Cardiac muscle cell (in vitro differentiated cells and primary cell): ENCODE results near the gene PSD. TPM values are rescaled to one million over a fixed set of nuclear protein-coding genes. Genes with fewer than 3 reads are reported as not detected.
A peak's percentile ranks its signal among the peaks of the same experiment; 100 is the strongest.

Experiments
- DNase-seq, 2 donors: peaks; one replicate each; pipeline versions ENCODE4 v3.0.0 to v3.0.0-alpha.2; 2010 to 2017; ENCODE audit warnings: low read depth in 1 of 2, low spot score in 1 of 2
- H3K27ac ChIP-seq: fragments of 200-600 bp; sonication (generic); 2 replicates; pipeline ENCODE4 v1.5.1; 2016
- H3K27me3 ChIP-seq: fragments of 200-600 bp; sonication (generic); 2 replicates; pipeline ENCODE4 v1.6.0; 2016; ENCODE audit warnings: control low read depth
- H3K36me3 ChIP-seq: fragments of 200-600 bp; sonication (generic); 2 replicates; pipeline ENCODE4 v1.5.1; 2016; ENCODE audit warnings: control low read depth
- H3K4me1 ChIP-seq: fragments of 200-600 bp; sonication (generic); 2 replicates; pipeline ENCODE4 v1.8.1; 2017; ENCODE audit warnings: low read depth, mild to moderate bottlenecking, mixed run types
- H3K4me3 ChIP-seq: fragments of 200-600 bp; sonication (generic); 2 replicates; pipeline ENCODE4 v1.5.1; 2016; ENCODE audit warnings: mild to moderate bottlenecking
- H3K9me3 ChIP-seq: fragments of 200-600 bp; sonication (generic); 2 replicates; pipeline ENCODE4 v1.5.1; 2017; ENCODE audit warnings: low read depth, mild to moderate bottlenecking, control low read depth
- CTCF ChIP-seq: IDR thresholded peaks from 2 replicates; pipeline ENCODE4 v1.5.1; 2012; ENCODE audit warnings: low read depth, mild to moderate bottlenecking, low read length
- polyA plus RNA-seq: library from polyadenylated mRNA; unstranded; fragments of >200 nt; fragmentation: Nextera tagmentation; extraction: Ambion mirVana; gene quantifications from 2 replicates; pipeline ENCODE4 v1.2.1, GENCODE V29; 2016
- total RNA-seq: library from RNA; depleted of rRNA; stranded (reverse); fragments of >200 nt; gene quantifications from 2 replicates; pipeline ENCODE4 v1.2.3, GENCODE V29; 2016

Gene PSD
- total and polyA plus RNA-seq, 2 experiments from 2014 or later = 13.2 to 24.7 TPM

GRCh38 chr10:102412293-102412692, 6.3 kb downstream of the PSD start:
- peaks cover 38% of the 10 kb centered on the region for H3K27me3 ChIP-seq
- no peak for TF ChIP-seq CTCF
- no peak overlapping the region for H3K4me3 ChIP-seq
- H3K4me1 ChIP-seq = no peaks in the 10 kb centered on the region
- no peak for DNase-seq
- no peaks in the 10 kb centered on the region for H3K36me3 ChIP-seq
- H3K27ac ChIP-seq = no peak overlapping the region
- no peaks in the 10 kb centered on the region for H3K9me3 ChIP-seq

- Histone ChIP-seq H3K27me3 (peaks cover 38% of the 10 kb centered on the region), H3K4me3 (no peak overlapping the region), H3K27ac (no peak overlapping the region)
These were observed 7.0 kb downstream of the PSD start for GRCh38 chr10:102411341-102412255.

GRCh38 chr10:102410429-102411073, 8.0 kb downstream of the PSD start:
- DNase-seq = peak; percentile 58 to 69
- Histone ChIP-seq H3K27me3 (peaks cover 38% of the 10 kb centered on the region), H3K9me3 (no peaks in the 10 kb centered on the region), H3K4me1 (no peaks in the 10 kb centered on the region), H3K36me3 (no peaks in the 10 kb centered on the region), H3K27ac (no peak overlapping the region), H3K4me3 (peak overlapping the region; percentile 24)
- no peak for TF ChIP-seq CTCF

More at GRCh38 chr10:102411341-102412255, 7.0 kb downstream of the PSD start:
- Histone ChIP-seq H3K36me3 (no peaks in the 10 kb centered on the region), H3K4me1 (no peaks in the 10 kb centered on the region), H3K9me3 (no peaks in the 10 kb centered on the region)
- no peak for TF ChIP-seq CTCF
- DNase-seq = no peak

GRCh38 chr10:102409604-102410428, 8.8 kb downstream of the PSD start:
- TF ChIP-seq CTCF = no peak
- no peaks in the 10 kb centered on the region for H3K36me3 ChIP-seq
- H3K27ac ChIP-seq = no peak overlapping the region
- DNase-seq = peak; percentile 25 to 32
- peak overlapping the region; percentile 49 for H3K4me3 ChIP-seq
- H3K27me3 ChIP-seq = peaks cover 38% of the 10 kb centered on the region
- no peaks in the 10 kb centered on the region for H3K4me1 ChIP-seq
- H3K9me3 ChIP-seq = no peaks in the 10 kb centered on the region
